Measurements from ENCODE around the gene SOX8.

Gene SOX8

DNA sequence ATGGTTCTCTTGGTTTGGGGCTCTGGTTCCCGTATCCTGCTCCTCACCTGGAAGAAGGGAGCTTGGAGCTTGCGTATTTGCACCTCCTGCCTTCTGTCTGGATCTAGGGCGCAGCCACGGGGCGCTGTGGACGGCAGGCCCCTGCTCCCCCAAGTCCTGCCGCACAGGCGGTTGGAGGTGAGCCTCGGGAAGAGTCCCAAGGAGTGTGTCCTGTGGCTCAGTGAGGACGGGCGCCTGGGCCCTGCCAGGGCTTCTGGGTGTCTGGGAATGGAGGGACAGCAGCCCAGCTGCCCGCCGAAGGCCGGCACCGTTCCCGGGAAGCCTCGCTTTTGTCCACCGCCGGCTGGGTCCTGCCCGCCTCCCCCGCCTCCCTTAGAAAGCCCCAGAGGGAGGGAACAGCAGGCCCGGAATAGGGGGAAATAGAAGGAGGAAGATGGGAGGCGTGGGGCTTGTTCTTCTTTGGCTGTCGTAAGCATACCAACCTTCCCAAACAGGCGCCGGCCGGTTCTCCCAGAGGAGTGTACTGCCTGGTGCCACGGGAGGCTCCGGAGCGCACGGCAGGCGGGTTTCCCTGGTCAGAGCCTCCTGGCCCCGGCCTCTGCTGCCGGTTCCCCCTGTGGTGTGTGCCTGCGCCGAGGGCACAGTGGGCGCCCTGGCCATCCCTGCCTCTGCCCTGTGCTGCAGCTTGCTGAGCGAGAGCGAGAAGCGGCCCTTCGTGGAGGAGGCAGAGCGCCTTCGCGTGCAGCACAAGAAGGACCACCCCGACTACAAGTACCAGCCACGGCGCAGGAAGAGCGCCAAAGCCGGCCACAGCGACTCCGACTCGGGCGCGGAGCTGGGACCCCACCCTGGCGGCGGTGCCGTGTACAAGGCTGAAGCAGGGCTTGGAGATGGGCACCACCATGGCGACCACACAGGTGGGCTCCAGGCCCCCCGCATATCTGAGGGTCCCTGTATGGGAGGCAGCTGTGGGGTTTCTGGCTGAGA is 1.8 kb downstream of the SOX8 start:
- DNase-seq (ENCODE audit: low read depth) = no peak
- TF ChIP-seq, protein P1, sequence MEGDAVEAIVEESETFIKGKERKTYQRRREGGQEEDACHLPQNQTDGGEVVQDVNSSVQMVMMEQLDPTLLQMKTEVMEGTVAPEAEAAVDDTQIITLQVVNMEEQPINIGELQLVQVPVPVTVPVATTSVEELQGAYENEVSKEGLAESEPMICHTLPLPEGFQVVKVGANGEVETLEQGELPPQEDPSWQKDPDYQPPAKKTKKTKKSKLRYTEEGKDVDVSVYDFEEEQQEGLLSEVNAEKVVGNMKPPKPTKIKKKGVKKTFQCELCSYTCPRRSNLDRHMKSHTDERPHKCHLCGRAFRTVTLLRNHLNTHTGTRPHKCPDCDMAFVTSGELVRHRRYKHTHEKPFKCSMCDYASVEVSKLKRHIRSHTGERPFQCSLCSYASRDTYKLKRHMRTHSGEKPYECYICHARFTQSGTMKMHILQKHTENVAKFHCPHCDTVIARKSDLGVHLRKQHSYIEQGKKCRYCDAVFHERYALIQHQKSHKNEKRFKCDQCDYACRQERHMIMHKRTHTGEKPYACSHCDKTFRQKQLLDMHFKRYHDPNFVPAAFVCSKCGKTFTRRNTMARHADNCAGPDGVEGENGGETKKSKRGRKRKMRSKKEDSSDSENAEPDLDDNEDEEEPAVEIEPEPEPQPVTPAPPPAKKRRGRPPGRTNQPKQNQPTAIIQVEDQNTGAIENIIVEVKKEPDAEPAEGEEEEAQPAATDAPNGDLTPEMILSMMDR (conservative IDR thresholded peaks at IDR 0.05; ENCODE audit: control insufficient read depth, insufficient read depth, low read depth, low read length) = no peak
- H3K4me3 ChIP-seq (ENCODE audit: control insufficient read depth, low read depth, low read length) = no peak overlapping the region

DNA sequence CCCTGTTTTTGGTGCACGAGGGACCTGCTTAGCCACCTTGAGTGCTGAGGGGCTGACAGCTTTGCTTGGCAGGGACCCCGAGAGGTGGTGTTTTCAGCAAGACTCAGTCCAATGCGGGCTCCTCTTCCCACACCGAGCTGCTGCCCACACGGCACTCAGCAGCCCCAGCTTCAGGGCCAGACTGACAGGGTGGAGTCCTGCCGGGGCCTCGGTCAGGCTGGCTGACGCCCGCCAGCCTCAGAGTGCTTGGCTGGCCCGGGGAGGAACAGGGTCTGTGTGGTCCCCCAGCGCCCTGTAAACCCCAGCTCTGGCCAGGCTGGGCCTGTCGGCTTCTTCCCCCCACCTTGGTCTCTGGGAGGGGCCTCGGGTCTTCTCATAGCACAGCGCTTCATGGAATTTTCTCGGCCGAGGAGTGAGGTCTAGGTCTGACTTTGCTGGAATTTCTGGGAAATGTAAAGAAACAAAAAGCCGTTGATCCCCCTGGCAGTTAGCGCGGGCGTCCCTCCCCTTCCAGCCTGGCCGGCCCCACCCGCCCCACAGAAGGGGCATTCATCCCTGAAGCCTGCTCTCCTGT is 2.6 kb downstream of the SOX8 start:
- TF ChIP-seq, protein P1 (conservative IDR thresholded peaks at IDR 0.05; ENCODE audit: control insufficient read depth, insufficient read depth, low read depth, low read length) = no peak
- DNase-seq (ENCODE audit: low read depth) = no peak
- no peak overlapping the region for H3K4me3 ChIP-seq (ENCODE audit: control insufficient read depth, low read depth, low read length)

DNA sequence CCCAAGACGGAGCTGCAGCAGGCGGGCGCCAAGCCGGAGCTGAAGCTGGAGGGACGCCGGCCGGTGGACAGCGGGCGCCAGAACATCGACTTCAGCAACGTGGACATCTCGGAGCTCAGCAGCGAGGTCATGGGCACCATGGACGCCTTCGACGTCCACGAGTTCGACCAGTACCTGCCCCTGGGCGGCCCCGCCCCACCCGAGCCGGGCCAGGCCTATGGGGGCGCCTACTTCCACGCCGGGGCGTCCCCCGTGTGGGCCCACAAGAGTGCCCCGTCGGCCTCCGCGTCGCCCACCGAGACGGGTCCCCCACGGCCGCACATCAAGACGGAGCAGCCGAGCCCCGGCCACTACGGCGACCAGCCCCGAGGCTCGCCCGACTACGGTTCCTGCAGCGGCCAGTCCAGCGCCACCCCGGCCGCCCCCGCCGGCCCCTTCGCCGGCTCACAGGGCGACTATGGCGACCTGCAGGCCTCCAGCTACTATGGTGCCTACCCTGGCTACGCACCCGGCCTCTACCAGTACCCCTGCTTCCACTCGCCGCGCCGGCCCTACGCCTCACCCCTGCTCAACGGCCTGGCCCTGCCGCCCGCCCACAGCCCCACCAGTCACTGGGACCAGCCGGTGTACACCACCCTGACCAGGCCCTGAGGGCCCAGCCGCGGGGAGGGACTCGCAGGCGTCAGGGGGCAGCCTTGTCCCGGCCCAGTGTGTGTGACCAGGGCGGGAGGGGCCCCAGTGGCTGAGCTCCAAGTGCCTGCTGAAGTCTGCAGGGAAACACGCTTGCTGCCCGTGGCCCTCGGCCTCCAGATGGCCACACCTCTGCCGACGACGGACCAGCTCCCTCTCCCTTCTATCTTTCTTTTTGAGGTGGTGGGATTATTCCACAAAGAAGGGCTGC is 3.4 kb downstream of the SOX8 start:
- no peak overlapping the region for H3K4me3 ChIP-seq (ENCODE audit: control insufficient read depth, low read depth, low read length)
- DNase-seq (ENCODE audit: low read depth) = no peak
- TF ChIP-seq, protein P1 (conservative IDR thresholded peaks at IDR 0.05; ENCODE audit: control insufficient read depth, insufficient read depth, low read depth, low read length) = no peak

DNA sequence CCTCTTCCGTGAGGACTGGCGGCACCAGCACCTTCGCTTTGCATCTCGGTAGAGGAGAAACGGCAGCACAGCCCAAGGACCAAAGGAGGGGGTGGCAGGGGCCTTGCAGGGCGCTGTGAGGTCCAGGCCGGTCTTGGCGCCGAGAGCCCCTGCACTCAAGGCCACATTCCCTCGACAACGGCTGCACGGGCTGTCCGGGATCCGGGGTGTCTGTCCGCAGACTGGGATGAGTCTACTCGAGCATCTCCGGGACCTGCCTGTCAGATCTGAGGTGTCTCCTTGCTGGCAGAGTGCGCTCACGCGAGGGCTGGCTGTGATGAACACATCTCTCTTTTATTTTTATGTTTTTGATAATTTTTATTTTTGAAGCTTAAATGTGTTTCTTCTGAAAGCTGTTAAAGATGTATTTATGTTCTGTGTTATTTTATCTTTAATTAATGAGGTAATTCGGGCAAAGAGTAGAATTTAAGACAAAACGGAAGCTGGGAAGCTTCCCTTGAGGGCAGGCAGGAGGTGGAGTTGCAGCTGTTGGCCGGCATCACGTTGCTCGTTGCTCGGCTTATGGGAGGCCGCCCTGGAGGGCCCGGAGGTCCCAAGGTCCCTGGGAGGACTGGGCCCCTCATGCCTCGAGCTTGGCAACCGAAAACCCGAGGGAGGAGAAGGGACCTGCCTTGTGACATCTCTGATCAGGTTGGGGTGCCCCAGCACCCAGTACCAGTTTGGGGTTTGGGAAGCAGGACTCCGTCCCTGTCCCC is 4.3 kb downstream of the SOX8 start:
- TF ChIP-seq, protein P1 (conservative IDR thresholded peaks at IDR 0.05; ENCODE audit: control insufficient read depth, insufficient read depth, low read depth, low read length) = no peak
- DNase-seq (ENCODE audit: low read depth) = no peak
- no peak overlapping the region for H3K4me3 ChIP-seq (ENCODE audit: control insufficient read depth, low read depth, low read length)

DNA sequence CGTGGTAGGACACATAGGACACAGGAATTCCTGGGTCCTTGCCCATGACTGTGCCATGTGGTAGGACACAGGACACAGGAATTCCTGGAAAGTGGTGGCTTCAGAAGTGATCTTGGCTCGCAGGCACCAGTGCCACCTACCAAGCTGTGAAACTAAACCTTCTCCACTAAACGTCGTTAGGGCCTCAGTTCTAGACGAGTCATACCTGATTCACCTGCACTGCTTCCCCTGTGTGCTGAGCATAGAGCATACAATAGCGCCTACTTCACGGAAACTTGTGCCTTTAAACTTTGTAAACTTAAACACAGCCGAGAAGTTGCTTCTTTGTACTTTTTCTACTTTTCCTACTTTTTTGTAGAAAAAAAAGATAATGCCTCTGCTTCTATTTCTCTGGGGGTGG is 4.8 kb downstream of the SOX8 start:
- no peak for DNase-seq (ENCODE audit: low read depth)
- TF ChIP-seq, protein P1 (conservative IDR thresholded peaks at IDR 0.05; ENCODE audit: control insufficient read depth, insufficient read depth, low read depth, low read length) = no peak
- no peak overlapping the region for H3K4me3 ChIP-seq (ENCODE audit: control insufficient read depth, low read depth, low read length)
